ENCODE measurements around the gene DNPH1.
A peak's percentile ranks its signal among the peaks of the same experiment; 100 is the strongest.

DNPH1 gene

GRCh38 chr6:43243664-43244321 lies 14.5 kb upstream of the DNPH1 start:
- no peak for DNase-seq

- DNase-seq, result no peak
These were observed 13.8 kb upstream of the DNPH1 start, which contains the start of gene TTBK1 for GRCh38 chr6:43242908-43243663. TTBK1 (plus strand) TSS chr6:43243481; CDS start chr6:43246661, 3,180 bp downstream.

GRCh38 chr6:43241446-43241845 lies 12.2 kb upstream of the DNPH1 start:
- DNase-seq, result no peak

GRCh38 chr6:43240950-43241349 lies 11.7 kb upstream of the DNPH1 start:
- DNase-seq, result no peak

GRCh38 chr6:43239054-43239453 lies 9.8 kb upstream of the DNPH1 start:
- DNase-seq, result no peak

GRCh38 chr6:43235841-43236240 lies 6.6 kb upstream of the DNPH1 start:
- no peak for DNase-seq

GRCh38 chr6:43231735-43232450 lies 2.6 kb upstream of the DNPH1 start:
- no peak for DNase-seq

GRCh38 chr6:43231053-43231452 lies 1.8 kb upstream of the DNPH1 start:
- DNase-seq, result no peak

GRCh38 chr6:43229803-43230620 lies 731 bp upstream of the DNPH1 start:
- no peak for DNase-seq

- no peak for DNase-seq
These were observed 3.0 kb downstream of the DNPH1 start for GRCh38 chr6:43226192-43226851.

GRCh38 chr6:43223175-43223574 lies 6.1 kb downstream of the DNPH1 start:
- DNase-seq, result no peak

GRCh38 chr6:43222418-43223059 lies 6.7 kb downstream of the DNPH1 start:
- no peak for DNase-seq

- DNase-seq, result no peak
These were observed 8.0 kb downstream of the DNPH1 start for GRCh38 chr6:43221046-43221972.

- DNase-seq, result no peak
These were observed 8.8 kb downstream of the DNPH1 start for GRCh38 chr6:43220439-43220951.

GRCh38 chr6:43219814-43220213 lies 9.5 kb downstream of the DNPH1 start:
- no peak for DNase-seq

- DNase-seq, result no peak
These were observed 10.2 kb downstream of the DNPH1 start for GRCh38 chr6:43219119-43219518.

- DNase-seq, result no peak
These were observed 11.9 kb downstream of the DNPH1 start for GRCh38 chr6:43217351-43217750.

- DNase-seq, result peak; percentile 56
These were observed 13.1 kb downstream of the DNPH1 start for GRCh38 chr6:43216200-43216599.

GRCh38 chr6:43215066-43215465 lies 14.2 kb downstream of the DNPH1 start:
- no peak for DNase-seq

GRCh38 chr6:43213431-43213830 lies 15.8 kb downstream of the DNPH1 start:
- no peak for DNase-seq

Data from NCI-H524 treated with DMSO at 0.1 percent for 48 hours (cell line).